HG03108 (cell line): ENCODE measurements around the gene SYTL5.

Source experiments
- ATAC-seq: cut with Tn5 transposase; IDR thresholded peaks from one replicate; pipeline ENCODE4 v1.9.1; 2021; ENCODE audit warnings: moderate library complexity; ENCODE audit not compliant: unreplicated experiment

Gene SYTL5

DNA sequence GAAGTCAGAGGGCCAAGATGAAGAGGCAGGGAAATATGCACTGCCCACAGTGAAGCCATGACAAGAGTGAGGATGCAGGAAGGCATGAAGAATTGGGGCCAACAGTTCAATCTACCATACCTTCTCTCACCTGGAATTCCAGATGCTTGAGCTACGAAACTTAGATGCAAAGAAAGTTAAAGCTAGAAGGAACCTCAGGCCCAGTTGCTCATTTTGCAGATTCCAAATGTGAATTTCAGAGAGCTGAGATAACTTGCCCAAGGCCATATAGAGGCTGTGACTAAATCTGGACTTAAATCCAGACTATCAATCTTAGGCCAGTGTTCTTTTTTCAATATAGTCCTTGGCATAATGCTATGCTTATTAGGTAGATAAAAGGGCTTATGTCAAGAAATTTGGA lies 121.6 kb downstream of the SYTL5 start:
- ATAC-seq = no peak

DNA sequence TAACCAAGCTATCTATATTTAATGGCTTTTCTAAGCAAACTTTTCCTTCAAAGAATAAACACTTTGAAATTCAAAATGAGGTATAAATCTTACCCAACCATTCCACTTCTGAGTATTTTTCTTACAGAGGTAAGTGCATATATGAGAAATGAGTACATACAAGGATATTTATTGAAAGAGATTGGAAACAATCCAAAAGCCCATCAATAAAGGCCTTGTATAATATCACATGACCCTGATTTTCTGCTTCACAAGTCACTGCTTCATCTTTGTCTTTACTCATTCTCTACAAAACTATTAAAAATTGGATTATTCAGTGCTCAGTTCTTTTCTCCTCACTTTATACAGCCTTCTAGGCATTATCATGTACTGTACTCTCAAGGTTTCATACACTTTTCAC lies 123.0 kb downstream of the SYTL5 start:
- ATAC-seq = no peak

DNA sequence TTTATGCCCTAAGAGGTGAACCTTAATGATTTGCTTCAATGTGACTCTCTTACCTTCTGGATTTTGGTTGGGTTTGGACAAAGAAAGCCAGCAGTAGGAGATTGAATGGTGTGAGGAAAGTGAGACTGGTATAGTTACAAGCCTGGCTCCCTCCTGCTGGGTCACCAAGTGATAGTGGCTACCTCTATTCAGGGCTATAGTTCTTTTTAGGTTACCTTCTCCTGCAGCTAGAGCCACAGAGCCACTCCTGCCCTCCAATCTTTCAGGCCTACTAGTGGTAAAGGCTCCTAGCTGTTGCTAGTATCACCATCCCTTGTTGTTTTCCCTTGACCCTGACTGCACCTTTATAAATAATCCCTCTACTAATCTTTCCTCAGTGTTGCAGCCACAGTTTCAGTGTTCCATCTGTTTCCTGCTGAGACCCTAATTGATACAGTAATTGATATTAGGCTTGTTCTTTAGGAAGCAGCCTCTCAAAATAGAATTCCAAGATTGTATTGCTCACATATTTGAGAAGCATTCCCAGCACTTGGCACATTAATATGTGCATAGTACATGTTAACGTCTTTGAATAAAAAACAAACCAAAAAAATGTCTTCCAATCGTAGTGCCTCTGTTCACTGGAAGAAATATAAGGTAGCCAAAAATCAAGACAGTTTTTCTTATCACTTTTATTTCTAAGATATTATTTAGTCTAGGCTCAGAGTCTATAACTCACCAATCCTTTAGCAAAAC lies 132.0 kb downstream of the SYTL5 start:
- ATAC-seq = no peak

DNA sequence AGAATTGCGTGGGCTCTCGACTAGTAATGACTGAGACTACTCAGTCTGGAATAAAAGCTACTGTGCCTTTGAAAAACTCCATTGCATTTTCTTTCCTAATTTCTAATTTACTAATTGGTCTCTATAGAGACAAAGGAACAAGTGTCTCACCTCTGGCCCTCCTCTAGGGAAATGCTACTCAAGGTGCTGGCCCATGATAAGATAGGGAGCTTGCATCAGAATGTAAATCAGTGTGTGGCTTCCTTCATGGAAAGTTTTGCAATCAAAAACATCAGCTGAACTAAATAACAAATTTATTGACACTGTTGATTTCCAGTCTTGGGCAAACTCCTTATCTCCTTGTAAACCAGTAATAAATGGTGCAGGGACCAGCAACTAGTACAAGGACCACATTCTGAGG lies 132.5 kb downstream of the SYTL5 start:
- no peak for ATAC-seq

DNA sequence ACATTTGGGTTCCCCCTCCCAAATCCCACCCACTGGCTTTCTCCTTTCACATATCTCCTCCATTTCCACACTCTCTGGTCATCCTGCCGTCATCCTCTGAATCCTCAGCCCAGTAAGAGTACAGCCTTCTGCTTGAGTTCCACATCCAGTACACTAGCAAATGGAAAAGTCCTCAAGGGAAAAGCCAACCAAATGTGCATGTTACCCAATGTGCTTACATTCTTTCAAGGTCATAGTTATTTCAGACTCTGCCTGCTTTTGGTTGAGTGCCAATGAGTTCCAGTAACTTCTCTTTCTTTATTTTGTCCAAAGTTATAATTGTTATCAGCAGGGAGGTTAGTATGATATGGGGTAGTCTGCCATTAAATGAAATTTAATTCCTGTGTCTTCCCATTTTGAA lies 136.3 kb downstream of the SYTL5 start:
- no peak for ATAC-seq

DNA sequence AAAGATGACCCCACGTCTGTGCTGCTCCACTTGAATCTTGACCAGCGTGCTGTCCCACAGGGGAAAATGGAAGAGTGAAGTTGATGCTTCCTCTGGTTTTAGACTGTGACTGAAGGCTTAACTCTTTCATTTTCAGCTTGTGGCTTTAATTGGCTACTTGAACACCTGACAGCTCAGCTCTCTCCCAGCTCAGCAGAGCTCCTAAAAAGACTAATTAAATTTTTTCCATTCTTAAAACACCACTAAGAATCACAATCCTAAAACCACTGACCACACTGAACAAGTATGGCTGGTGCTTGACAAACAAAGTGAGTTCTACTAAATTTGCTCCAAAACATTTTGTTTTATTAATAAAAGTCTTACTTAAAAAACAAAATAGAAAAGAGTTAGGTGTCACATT lies 142.7 kb downstream of the SYTL5 start:
- no peak for ATAC-seq

DNA sequence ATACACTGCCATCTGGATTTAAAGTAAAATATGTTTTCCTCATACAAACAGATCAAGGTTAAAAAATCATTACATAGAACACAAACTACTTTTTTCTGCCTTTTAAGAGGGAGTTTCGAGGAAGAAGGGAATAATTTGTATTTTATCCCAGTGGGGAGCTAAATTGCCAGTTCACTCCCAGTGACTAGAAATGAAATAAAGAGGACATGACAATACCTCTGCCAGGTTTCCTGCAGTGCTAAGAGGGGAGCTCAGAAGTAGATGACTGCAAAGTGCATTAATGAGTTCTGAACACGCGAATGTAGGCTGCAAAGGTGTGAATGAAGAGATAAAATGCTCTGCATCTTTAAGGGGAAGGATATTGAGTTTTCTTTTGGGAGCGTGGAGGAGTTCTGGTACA lies 144.6 kb downstream of the SYTL5 start:
- ATAC-seq = no peak

DNA sequence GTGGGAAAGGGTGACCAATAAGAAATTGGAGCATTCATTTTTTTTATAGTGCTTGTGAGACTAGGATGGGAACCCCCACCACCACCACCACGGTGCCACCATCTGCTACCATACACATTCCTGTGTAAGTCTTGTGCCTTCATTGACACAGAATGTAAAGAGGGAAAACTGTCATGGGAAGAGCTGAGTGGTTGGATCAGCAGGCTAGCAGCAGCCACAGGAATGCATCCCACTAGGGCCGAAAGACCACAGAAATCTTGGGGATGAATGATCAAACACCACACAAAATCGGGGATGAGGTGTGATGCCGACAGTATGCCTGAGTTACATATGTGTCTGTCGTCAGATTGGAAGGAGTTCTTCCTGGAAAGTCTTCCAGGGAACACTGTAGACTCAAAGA lies 145.1 kb downstream of the SYTL5 start:
- ATAC-seq = no peak

DNA sequence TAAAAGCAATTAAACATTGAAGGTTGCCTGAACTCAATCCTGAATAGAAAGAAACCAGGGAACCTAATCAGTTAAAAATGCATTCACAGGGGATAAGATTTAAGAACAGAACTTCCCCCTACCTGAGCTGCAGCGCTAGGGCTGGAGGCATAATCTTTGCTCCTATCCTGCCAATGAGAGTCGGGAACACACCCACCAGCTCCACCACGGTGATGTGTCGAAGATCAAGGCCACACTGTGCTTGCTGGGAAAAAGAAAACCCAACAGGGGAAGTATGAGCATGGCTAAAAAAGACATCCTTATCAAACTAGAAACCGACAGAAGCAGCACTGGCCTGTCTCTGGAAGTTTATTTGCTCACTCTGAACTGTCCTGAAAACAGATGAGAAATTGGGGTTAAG lies 148.0 kb downstream of the SYTL5 start:
- no peak for ATAC-seq

DNA sequence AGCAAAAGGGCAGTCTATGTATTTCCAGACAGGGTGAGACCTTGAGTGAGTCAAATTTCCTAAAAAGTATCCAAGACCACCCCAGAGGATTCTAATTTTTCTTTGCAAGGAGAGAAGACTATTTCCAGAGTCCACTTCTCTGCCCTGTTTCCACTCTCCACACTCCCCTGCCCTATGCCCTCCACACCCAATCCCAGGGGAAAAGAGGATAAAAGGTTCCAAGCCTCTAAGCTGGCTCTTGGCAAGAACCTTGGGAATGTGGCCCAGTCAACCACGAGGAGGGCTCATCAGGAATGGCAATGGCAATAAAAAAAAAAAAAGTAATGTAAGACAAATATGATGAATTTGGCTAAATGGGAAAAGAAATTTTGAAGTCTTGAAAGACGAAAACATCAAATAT lies 148.5 kb downstream of the SYTL5 start:
- no peak for ATAC-seq

DNA sequence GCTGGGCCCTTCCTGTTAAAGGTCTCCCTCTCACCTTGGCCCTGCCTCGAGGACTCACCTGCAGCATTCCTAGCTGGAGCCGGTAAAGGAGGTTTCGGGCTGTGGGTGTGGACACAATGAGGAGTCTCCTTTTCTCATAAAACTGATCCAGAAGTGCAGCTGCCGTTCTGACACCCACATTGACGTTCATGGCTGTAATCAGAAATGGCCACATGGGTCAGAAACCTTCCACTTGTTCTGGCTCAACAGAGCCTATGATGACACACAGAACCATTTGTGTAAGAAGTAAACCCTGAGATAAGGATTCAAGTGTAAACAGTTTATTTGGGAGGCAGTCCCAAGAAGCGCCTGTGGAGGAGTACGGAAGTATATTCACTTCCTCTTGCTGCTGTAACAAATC lies 150.5 kb downstream of the SYTL5 start:
- no peak for ATAC-seq

DNA sequence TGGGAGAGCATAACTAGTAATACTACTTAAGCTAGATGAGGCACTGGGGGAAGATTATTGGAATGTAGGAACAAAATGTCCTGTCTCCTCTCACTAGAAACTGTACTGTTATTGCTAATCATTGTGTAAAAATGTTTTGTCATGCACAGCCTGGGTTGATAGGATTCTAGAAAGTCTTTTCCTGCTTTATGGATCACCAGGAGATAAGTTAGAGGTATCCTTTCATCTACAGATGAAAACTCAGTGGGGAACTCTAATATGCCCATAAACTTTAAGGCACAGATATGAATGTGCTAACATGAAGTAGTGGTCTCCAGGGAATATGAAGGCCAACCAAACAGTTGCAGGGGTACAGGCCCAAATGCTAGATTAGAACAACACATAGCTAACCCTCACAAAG lies 156.8 kb downstream of the SYTL5 start:
- ATAC-seq = no peak

DNA sequence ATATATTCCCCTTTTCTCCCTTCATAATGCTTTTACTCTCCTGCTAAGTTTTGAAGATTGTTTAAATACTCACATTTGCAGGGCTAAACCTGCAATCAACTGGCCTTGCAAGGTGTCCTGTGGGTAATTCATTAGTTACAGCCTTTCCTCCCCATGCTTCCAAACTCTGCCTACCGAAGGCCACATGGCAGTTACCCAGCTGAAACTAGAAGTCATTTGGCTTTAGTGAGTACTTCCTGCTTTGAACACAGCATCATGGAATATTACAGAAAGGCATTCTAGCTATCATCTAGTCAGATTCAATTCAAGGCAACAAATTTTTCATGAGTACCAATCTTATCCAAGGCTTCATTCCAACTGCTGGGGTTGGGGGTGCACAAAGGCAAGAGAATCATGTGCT lies 158.7 kb downstream of the SYTL5 start:
- no peak for ATAC-seq

DNA sequence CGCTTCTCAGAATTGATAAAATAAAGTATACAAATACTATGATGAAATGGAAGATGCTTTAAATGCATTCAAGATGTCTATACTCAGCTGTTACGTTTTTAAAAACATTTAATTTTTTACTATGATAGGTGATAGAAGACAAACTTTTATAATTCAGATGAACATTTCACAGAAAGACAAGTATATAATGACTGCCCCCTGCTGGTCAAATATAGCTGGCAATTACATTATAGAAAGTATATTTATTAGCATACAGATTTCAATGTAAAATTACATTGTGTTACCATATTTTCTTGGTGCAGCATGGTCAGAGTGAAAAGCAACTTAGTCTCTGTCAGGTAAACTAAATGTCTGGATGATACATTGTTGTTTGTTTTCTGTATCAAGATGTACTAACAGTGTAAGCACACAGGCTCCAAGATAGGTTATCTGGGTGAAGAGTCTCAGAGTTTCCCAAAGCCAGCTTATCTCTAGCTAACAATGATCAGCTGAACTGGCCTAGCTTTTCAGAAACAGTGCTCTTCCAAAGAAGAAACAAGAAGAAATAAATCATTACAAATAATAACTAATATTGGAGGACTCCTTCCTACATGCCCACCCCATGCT lies 160.2 kb downstream of the SYTL5 start:
- ATAC-seq = no peak

DNA sequence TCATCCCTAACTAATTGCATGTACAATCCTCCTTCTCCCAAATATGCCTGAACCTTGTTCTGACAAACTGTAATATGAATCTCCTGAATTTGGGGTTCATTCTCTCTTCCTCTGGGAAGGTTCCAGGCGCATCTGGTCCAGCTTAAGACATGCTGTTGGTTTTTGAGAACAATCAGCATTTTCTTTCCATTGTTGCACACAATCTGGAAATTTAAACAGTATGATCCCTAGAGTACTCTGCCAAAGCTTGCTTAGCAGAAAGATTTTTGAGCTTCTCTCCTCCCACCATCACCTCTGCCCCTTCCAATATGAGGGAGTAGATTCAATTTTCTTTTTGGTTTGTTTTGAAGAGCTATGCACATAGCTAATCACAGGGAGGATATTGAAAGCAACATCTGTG lies 164.2 kb downstream of the SYTL5 start:
- ATAC-seq = no peak

DNA sequence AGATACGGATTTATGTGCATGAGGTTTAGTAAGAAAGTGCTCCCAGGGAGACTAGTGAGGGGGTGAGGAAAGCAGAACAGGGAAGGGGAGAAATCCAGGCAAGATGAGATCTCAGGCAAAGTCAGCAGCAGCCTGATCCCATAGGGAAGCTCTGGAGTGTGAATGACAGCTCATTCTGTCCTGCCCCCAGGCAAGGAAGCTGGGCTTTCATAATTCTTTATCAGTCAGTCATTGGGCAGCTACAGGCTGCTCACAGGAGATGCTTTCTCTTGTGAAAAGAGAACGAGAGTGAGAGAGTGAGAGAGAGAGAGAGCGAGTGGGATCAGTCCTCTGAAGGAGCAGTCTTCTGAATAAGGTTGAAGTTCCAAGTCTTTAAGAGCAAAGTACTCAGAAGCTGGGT lies 166.2 kb downstream of the SYTL5 start:
- ATAC-seq = no peak

DNA sequence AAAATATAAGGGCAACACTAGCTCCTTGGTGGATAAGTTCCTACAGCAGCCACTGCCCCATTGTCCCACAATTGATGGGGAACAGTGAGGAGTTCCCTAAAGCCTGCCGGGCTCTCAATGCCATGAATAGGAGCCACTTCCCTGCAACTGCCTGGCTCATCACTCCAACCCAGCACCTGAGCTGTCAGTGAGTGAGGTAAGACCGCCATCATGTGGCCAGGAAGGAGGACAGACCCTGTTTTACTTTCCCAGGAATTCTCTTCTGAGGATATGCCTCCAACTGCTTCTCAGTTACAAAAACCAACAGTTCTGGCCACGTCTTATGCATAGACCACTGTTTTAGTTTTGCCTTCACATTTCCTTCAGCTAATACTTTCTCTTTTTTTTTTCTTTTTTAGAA lies 168.8 kb downstream of the SYTL5 start:
- no peak for ATAC-seq

DNA sequence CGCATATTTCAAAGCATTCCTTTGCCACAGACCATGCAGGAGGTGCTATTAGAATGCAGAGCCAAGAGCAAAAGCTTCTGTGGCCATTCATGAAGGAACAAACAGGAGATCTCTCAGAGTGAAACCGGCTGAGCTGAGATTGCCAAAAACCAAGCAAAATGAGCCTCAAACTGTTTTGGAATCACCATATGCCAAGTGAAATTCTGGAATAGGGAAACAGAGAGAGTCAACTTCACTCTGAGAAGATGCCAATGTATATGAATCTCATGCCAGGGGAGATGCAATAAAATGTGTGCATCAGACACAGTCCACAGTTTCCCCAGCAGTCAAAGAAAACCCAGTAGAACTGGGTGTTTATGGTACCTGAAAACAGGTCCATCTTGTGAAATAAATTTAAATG lies 172.0 kb downstream of the SYTL5 start:
- no peak for ATAC-seq
